Middle frontal gyrus (tissue), 1 donor: ENCODE measurements around the gene MUC2.
"Not testable (repeated sequence)": the region's sequence is repeated elsewhere in the genome, so short reads cannot be mapped to it uniquely, and the experiment has no call there.

Experiments used
- DNase-seq: peaks from one replicate; pipeline ENCODE4 v3.0.0-alpha.2; 2015; ENCODE audit warnings: low spot score; ENCODE audit errors: extremely low spot score

The MUC2 gene

DNA sequence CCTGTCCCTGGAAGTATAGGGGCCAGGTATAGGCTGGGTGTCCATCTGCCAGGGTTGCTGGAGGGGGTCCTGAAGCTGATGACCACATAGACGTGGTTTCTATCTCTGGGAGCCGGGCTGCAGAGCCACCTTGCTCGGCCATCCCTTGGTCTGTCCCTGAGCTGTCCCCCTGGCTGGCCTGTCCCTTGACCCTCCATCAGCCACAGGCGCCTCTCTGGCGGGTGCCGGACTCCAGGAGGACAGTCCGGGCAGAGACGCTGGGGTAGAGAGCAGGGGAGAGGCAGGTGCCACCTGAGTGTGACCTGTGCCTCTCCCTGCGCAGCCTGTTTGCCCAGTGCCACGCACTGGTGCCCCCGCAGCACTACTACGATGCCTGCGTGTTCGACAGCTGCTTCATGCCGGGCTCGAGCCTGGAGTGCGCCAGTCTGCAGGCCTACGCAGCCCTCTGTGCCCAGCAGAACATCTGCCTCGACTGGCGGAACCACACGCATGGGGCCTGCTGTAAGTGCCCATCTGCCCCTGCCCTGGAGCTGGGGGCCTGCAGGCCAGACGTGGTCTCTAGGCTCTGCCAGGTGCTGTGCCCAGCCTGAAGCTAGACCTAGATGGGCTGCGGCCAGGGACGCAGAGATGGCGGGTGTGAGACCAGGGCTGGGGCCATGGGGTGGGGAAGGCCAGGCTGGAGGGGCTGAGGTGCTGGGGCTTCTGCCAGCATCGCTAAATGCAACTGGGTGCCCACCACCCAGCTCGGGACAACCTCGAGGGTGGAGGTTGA lies 29.9 kb downstream of the MUC2 start:
- no peak for DNase-seq

GRCh38 chr11:1105183-1105565 lies 30.5 kb downstream of the MUC2 start:
- DNase-seq: no peak

- no peak for DNase-seq
Observed at GRCh38 chr11:1106387-1106786, 31.7 kb downstream of the MUC2 start.

DNA sequence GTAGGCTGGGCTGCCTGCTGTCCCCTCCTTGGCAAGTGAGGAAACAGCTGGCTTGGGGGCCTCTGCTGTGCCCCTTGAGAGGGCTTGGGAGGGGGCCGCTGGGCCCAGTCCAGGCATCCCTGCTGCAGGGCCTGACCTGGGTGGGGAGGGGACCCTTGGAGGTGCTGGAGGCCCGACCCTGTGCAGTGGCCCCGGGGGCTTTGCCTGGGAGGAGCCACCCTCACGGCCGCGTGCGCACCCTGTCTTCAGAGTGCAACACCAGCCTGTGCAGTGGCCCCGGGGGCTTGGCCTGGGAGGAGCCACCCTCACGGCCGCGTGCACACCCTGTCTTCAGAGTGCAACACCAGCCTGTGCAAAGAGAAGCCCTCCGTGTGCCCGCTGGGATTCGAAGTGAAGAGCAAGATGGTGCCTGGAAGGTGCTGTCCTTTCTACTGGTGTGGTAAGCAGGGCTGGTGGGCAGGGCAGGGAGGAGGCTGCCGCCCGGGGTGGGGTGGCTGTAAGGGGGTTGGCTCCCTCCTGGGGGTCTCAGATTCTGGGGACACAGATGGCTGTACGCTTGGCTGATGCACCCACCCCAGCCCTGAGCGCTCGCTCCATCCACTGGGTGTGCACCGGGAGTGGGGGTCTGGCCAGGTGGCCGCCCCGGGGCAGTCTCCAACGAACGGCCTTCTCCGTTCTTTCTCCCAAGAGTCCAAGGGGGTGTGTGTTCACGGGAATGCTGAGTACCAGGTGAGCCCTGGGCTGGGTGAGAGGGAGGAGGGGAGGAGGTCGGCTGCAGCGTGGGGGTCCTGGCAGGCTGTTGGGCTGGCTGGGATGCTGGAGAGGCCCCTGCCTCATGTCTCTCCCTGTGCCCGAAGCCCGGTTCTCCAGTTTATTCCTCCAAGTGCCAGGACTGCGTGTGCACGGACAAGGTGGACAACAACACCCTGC lies 32.9 kb downstream of the MUC2 start:
- no peak for DNase-seq

DNA sequence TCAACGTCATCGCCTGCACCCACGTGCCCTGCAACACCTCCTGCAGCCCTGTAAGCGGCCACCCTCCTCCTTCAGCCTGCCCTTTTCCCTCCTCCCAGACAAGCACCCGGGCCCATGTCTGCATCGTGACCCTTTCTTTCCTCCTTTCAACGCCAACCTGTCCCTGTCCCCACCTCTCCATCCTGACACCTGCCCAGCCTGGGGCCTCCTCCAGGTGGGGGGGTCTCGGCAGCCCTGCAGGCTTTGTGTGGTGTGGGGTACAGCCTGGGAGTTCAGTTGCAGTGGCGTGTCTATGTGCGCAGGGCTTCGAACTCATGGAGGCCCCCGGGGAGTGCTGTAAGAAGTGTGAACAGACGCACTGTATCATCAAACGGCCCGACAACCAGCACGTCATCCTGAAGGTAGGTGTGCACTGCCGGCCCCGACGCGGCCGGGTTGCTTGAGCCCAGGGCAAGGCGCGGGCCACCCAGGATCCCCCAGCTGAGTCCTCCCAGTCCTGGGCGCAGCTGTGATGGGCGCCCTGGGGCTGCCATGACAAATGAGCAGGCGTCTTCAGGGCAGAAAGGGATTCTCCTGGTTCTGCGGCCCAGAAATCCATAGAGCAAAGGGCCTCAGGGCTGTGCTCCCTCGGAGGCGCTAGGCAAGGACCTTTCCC lies 33.7 kb downstream of the MUC2 start:
- DNase-seq: no peak

- DNase-seq: no peak
Observed at GRCh38 chr11:1109101-1109917, 34.6 kb downstream of the MUC2 start.

- DNase-seq: no peak
Observed at GRCh38 chr11:1109918-1110705, 35.4 kb downstream of the MUC2 start.

DNA sequence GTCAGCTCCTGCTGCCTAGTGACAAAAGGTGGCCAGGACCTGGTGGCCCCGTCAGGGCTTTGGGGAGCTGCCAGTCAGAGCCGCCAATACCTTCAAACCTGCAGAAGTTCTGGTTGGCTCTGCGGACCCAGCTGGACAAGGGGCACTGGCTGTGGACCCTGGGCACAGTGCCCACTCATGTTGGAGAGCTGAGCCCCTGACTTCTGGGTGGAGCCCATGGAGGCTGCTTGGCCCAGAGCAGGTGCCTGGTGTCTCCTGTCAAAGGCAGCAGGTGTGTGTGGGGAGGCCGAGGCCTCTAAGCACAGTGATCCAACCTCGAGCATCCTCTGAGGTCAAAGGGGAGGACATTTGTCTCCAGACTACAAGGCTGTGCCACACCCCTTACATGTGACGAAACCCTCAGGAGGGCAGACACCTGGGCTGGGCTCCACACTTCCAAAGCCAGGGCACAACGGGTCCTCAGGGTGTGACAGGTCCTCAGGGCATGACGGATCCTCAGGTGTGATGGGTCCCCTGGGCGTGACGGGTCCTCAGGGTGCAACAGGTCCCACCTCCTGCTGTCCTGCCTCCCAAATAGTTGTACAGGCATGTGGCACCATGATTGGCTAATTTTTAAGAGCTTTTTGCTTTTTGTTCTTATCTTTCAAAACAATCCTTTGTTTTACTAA lies 37.0 kb downstream of the MUC2 start:
- no peak for DNase-seq

GRCh38 chr11:1112351-1113191 lies 37.9 kb downstream of the MUC2 start:
- DNase-seq: no peak

DNA sequence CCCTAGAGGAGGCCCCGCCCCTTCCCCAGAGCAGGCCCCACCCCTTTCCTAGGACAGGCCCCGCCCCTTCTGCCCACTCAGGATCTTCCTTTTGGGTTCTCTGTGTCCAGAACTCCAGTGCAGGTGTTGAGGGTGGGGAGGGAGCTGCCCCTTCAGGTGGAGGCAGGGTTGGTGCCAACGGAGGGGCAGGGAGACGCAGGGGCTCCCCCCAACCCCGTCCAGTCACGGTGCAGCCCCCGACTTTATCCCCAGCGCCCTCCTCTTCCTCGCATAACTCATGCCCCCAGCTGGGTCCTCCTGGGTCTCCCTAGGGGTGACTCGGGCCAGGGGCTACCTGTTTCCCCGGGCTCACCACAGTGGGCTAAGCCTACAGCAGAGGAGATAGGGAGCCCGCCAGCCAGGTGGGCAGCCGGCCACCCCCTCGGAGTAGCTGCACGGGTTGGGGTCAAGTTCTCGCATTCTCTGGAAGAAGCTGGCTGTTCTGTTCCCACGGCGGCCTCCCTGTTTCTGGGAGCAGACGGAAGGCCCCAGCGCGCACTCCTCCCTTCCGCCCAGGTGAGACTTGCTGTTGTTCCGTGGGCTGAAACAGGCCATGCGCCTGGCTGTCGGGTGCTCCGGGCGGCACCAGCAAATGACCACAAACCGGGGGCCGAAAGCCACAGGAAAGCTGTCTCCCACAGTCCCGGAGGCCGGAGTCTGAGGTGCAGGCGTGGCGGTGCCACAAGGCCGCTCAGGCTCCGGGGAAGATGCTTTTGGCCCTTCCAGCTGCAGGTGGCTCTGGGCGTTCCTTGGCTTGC lies 38.9 kb downstream of the MUC2 start:
- DNase-seq: no peak

DNA sequence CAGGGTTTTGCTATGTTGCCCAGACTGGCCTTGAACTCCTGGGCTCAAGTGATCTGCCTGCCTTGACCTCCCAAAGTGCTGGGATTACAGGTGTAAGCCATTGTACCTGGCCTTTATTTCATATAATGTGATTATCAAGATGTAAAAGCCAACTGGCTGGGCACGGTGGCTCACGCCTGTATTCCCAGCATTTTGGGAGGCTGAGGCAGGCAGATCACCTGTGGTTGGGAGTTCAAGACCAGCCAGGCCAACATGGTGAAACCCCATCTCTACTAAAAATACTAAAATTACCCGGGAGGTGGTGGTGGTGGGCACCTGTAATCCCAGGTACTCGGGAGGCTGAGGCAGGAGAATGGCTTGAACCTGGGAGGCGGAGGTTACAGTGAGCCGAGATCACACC lies 40.6 kb downstream of the MUC2 start:
- DNase-seq: not testable (repeated sequence)

DNA sequence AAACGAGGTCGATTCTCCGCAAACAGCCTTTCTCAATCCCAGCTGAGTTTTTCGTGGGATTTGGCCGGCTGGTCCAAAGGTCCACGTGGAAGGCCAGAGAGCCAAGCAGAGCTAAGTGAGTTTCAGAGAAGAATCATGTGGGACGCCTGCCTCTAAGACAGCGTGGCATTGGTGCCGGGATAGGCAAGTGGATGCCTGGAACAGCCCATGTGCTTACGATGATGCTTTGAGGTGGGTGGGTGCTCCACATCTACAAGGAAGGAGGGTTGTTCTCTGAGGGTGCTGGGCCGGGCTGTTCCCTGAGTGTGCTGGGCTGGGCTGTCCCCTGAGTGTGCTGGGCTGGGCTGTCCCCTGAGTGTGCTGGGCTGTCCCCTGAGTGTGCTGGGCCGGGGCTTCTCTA lies 41.4 kb downstream of the MUC2 start:
- no peak for DNase-seq

DNA sequence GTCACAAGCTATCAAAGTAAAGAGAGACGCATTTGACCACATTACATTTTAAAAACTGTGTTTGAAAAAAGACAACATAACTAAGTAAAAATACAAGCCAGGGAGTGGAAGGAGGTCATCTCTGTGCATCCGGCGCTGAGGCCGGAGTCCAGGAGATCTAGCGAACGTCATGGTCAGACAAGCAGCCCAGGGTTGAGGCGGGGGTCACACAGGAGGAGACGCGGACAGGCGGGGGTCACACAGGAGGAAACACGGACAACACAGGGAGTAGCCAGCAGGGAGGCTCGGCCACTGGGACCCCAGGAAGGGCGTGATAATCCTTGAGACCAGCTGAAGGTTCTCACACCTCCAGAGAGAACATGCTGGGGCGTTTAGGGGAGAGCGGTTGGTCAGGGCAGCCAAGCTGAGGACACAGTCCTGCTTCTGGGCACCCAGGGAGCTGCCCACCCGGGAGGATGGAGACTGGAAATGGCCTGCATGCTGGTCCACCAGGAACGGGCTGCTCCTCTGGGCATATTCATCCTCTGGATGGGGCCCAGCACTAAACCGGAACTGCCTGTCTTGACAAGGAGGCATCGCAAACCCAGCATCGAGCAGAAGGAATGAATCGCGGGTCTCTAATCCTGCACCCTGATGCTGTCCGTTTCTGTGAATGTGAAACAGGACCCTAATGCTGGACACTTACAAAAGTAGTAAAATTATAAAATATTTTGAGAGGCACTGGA lies 42.2 kb downstream of the MUC2 start:
- no peak for DNase-seq

GRCh38 chr11:1117992-1118391 lies 43.3 kb downstream of the MUC2 start:
- DNase-seq: no peak

DNA sequence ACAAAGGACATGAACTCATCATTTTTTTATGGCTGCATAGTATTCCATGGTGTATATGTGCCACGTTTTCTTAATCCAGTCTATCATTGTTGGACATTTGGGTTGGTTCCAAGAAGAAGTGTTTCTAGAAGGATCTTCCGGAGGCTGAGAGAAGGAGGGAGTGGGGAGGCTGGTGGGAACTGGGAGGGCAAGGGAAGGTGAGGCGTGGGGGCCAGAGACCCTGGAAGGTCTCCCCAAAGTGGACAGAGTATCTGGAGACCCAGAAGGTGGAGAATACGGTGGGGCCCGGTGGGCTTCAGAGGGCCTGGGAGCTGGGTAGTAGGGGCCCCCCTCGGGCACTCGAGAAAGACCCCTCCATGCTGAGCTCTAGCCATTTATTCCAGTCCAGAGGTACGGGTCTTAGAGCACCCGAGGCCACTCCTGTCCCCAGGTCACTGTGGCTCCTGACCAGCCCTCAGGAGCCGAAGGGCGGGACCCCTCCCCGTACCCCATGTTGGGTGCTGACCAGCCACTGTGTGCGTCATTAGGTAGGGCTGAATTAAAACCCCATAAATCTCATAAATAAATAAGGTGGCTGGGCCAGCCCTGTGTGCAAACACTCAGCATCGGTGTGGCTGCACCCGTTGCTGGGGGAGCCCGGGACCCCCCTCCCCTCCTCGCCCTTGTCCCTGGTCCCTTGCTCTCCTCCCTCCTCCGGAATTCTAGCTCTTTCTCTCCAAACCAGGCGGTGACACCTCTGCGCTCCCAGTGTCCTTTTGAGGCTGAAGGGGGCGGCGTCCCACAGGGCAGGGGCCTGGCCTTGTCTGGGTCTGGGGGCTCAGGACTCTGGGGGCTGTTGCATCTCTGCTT lies 44.3 kb downstream of the MUC2 start:
- no peak for DNase-seq

DNA sequence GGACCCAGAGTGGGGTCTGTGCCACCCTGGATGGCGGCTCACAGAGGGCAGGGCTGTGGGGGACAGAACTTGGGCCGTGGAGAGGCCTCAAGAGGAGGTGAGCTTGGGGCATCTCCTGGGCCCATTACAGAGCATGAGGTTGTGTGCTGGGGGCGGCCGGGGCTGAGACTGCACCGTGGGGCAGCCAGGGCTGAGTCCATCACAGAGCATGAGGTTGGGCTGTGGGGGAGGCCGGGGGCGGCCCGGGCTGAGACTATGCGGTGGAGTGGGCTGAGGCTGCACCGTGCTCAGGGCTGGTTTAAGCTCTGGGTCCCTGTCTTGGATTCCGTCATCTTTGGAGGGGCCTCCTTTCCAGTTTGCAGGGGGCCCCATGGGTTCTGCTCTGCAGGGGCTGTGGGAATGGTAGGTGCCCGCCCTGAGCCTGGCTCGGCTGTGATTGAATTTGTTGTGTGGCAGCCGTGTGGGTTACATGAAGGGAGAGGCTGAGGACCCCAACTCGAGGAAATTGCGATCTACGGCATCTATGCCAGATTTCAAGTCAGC lies 45.0 kb downstream of the MUC2 start:
- DNase-seq: no peak
